GM06990 (cell line): ENCODE measurements around the gene CCDC102A.

ENCODE experiments used
- DNase-seq: peaks from one replicate; pipeline ENCODE4 v3.0.0-alpha.2; 2011; ENCODE audit not compliant: insufficient read length; ENCODE audit errors: extremely low read depth
- H3K27me3 ChIP-seq: replicated peaks from 2 replicates; pipeline ENCODE4 v1.6.0; 2011; ENCODE audit warnings: low read length; ENCODE audit not compliant: control insufficient read depth, insufficient read depth
- H3K36me3 ChIP-seq: 2 replicates; pipeline ENCODE4 v1.5.1; 2011; ENCODE audit warnings: low read length; ENCODE audit not compliant: control insufficient read depth, insufficient read depth
- H3K4me3 ChIP-seq: replicated peaks from 2 replicates; pipeline ENCODE4 v1.5.1; 2011; ENCODE audit warnings: low read depth, mild to moderate bottlenecking, control low read depth, low read length
- TF ChIP-seq, protein P1 (sequence below): IDR thresholded peaks from 2 replicates; pipeline ENCODE4 v1.5.1; 2011; ENCODE audit warnings: low read length, control low read depth, mild to moderate bottlenecking, inconsistent platforms; ENCODE audit not compliant: insufficient read depth, poor library complexity, severe bottlenecking

The CCDC102A gene

GRCh38 chr16:57536306-57537193, at the start of gene CCDC102A:
CCDC102A (minus strand) TSS chr16:57536571; CDS start chr16:57529177, 7,394 bp downstream.
- peak; percentile 75 for DNase-seq
- Histone ChIP-seq H3K4me3 (peak within 1 kb of the TSS; percentile 76), H3K36me3 (no peaks in the 10 kb centered on the region), H3K27me3 (no peaks in the 10 kb centered on the region)
- TF ChIP-seq, protein P1, sequence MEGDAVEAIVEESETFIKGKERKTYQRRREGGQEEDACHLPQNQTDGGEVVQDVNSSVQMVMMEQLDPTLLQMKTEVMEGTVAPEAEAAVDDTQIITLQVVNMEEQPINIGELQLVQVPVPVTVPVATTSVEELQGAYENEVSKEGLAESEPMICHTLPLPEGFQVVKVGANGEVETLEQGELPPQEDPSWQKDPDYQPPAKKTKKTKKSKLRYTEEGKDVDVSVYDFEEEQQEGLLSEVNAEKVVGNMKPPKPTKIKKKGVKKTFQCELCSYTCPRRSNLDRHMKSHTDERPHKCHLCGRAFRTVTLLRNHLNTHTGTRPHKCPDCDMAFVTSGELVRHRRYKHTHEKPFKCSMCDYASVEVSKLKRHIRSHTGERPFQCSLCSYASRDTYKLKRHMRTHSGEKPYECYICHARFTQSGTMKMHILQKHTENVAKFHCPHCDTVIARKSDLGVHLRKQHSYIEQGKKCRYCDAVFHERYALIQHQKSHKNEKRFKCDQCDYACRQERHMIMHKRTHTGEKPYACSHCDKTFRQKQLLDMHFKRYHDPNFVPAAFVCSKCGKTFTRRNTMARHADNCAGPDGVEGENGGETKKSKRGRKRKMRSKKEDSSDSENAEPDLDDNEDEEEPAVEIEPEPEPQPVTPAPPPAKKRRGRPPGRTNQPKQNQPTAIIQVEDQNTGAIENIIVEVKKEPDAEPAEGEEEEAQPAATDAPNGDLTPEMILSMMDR = no peak

DNA sequence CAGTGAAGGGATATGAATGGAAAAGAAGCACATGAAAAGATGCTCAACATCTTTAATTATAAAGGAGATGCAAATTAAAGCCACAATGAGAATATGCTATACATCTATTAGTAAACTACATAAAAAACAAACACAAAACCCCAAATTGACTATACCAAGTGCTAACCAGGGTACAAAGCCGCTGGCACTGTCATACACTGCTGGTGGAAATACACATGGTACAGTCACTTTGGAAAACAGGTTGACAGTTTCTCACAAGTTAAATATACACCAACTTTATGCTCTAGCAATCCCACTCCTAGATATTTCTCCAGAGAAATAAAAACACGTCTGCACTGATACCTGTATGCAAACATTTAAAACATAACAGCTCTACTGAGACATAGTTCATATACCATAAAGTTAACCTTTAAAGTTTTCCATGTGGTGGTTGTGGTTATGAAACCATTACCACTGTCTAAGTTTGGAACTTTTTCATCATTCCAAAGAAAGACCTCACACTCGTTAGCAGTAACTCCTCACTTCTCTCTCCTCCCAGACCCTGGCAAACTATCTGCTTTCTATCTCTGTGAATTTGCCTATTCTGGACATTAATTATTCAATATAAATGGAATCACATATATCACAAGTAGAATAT, 48.8 kb upstream of the CCDC102A start:
- TF ChIP-seq, protein P1 = no peak
- Histone ChIP-seq H3K4me3 (no peak overlapping the region), H3K27me3 (no peaks in the 10 kb centered on the region), H3K36me3 (no peaks in the 10 kb centered on the region)
- DNase-seq = no peak

DNA sequence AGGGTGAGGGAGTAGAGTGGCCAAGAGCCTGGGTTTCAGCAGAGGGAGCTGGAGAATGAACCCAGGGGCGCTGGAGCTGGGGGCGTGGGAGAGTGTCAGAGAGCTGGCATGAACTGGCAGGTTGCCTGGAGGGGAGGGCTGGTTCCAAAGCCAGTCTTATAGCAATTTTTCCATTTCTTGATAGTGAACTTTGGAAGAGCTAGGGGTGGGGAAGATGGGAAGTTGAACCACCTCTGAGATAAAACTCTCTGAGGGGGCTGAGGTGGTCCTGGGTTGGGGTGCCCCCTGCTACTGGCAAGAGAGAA, 42.9 kb upstream of the CCDC102A start:
- DNase-seq = no peak
- H3K4me3 ChIP-seq = no peak overlapping the region
- H3K36me3 ChIP-seq = peaks cover 13% of the 10 kb centered on the region
- TF ChIP-seq, protein P1 = no peak
- H3K27me3 ChIP-seq = no peaks in the 10 kb centered on the region

- H3K27me3 ChIP-seq = no peaks in the 10 kb centered on the region
- TF ChIP-seq, protein P1 = no peak
- H3K36me3 ChIP-seq = peaks cover 15% of the 10 kb centered on the region
- DNase-seq = no peak
- H3K4me3 ChIP-seq = no peak overlapping the region
Measured at GRCh38 chr16:57578521-57579360, 42.4 kb upstream of the CCDC102A start.

GRCh38 chr16:57577691-57578224, 41.4 kb upstream of the CCDC102A start:
- DNase-seq = no peak
- H3K4me3 ChIP-seq = no peak overlapping the region
- peaks cover 18% of the 10 kb centered on the region for H3K36me3 ChIP-seq
- TF ChIP-seq, protein P1 = no peak
- no peaks in the 10 kb centered on the region for H3K27me3 ChIP-seq
